HepG2 (cell line): ENCODE measurements around the gene HAO2. TPM values are rescaled to one million over a fixed set of nuclear protein-coding genes. Genes with fewer than 3 reads are reported as not detected.

Source experiments
- ATAC-seq: fragments of 200-7000 bp; cut with Tn5 transposase; 3 replicates; pipeline ENCODE4 v1.9.1; 2020; ENCODE audit warnings: mild to moderate bottlenecking, moderate library complexity
- BruUV-seq: library from RNA; stranded (reverse); fragments of 400-500 nt; replicated peaks from 2 replicates; lab custom pipeline; 2021; lab: Mats Ljungman, UMichigan
- CTCF ChIA-PET: fragments of 300-600 bp; formaldehyde crosslinking; extraction: SDS; loops from one replicate; lab custom pipeline; 2021; ENCODE audit warnings: low total read pairs, inconsistent platforms, low intra/inter-chr PET ratio; lab: Yijun Ruan, JAX
- POLR2A ChIA-PET: fragments of 350-600 bp; sonication (Branson Sonifier 250); formaldehyde crosslinking; loops from one replicate; lab custom pipeline; 2020; ENCODE audit warnings: antibody characterized with exemption, inconsistent platforms; lab: Yijun Ruan, JAX
- DNase-seq: peaks from one replicate; pipeline ENCODE4 v3.0.0-alpha.2; 2015; ENCODE audit warnings: low spot score
- FAIRE-seq: peaks from 3 replicates; lab custom pipeline; 2011; peaks lifted over from hg19 to GRCh38; lab: Jason Lieb, UNC
- H2AFZ ChIP-seq: one replicate; pipeline ENCODE4 v1.6.1; 2011; ENCODE audit warnings: low read length, inconsistent platforms
- H3K27ac ChIP-seq: fragments of 300-600 bp; 3 replicates; pipeline ENCODE4 v1.8.0; 2011; ENCODE audit warnings: mixed run types, mild to moderate bottlenecking, mixed read lengths, low read length, inconsistent platforms; ENCODE audit not compliant: insufficient read depth; ENCODE audit errors: extremely low read length
- H3K27me3 ChIP-seq, 2 experiments: fragments of 200-600 bp in 1 of 2; 2 replicates in 1 of 2; 3 replicates in 1 of 2; pipeline versions ENCODE4 v1.6.0 to v1.8.0; 2011; ENCODE audit warnings: low read length in 2 of 2, mild to moderate bottlenecking in 2 of 2, moderate library complexity in 2 of 2, inconsistent platforms in 1 of 2; ENCODE audit not compliant: insufficient read depth in 2 of 2, control insufficient read depth in 1 of 2
- H3K36me3 ChIP-seq, 2 experiments: fragments of 200-600 bp in 1 of 2; replicated peaks in 1 of 2; 2 replicates in 1 of 2; 3 replicates in 1 of 2; pipeline versions ENCODE4 v1.5.1 to v1.8.0; 2011; ENCODE audit warnings: low read length in 2 of 2, inconsistent platforms in 1 of 2; ENCODE audit not compliant: insufficient read depth in 2 of 2, control insufficient read depth in 1 of 2
- H3K4me1 ChIP-seq: 2 replicates; pipeline ENCODE4 v1.5.1; 2012; ENCODE audit warnings: low read length, inconsistent platforms; ENCODE audit not compliant: insufficient read depth
- H3K4me2 ChIP-seq: 2 replicates; pipeline ENCODE4 v1.6.0; 2011; ENCODE audit warnings: low read depth, low read length, inconsistent platforms
- H3K4me3 ChIP-seq, 3 experiments: fragments of 200-600 bp in 1 of 3; sonication (generic), shearing (Covaris generic) in 1 of 3; replicated peaks in 1 of 3; 2 replicates each; pipeline ENCODE4 v1.5.1; 2011 to 2016; ENCODE audit warnings: low read length in 3 of 3, inconsistent platforms in 2 of 3, low read depth in 2 of 3, mild to moderate bottlenecking in 2 of 3, control low read depth in 1 of 3, mixed read lengths in 1 of 3; ENCODE audit not compliant: insufficient read depth in 1 of 3
- H3K79me2 ChIP-seq: one replicate; pipeline ENCODE4 v1.6.1; 2011; ENCODE audit warnings: low read length, inconsistent platforms; ENCODE audit not compliant: insufficient read depth
- H3K9ac ChIP-seq: 2 replicates; pipeline ENCODE4 v1.6.0; 2011; ENCODE audit warnings: mild to moderate bottlenecking, low read depth, low read length, inconsistent platforms; ENCODE audit not compliant: insufficient read depth
- H3K9me3 ChIP-seq: 2 replicates; pipeline ENCODE4 v1.5.1; 2012; ENCODE audit warnings: mild to moderate bottlenecking, low read length
- H4K20me1 ChIP-seq: 2 replicates; pipeline ENCODE4 v1.6.0; 2011; ENCODE audit warnings: inconsistent platforms, mild to moderate bottlenecking, low read length, moderate library complexity; ENCODE audit not compliant: insufficient read depth
- ATM ChIP-seq: fragments of 450-650 bp; IDR thresholded peaks from 2 replicates; pipeline ENCODE4 v1.7.1; 2017; ENCODE audit warnings: mild to moderate bottlenecking, borderline replicate concordance
- ERF ChIP-seq: IDR thresholded peaks from 2 replicates; pipeline ENCODE4 v1.6.1; 2018; ENCODE audit warnings: missing biosample characterization, missing genetic modification reagents
- ZNF574 ChIP-seq: sonication (generic); formaldehyde crosslinking; IDR thresholded peaks from 2 replicates; pipeline ENCODE4 v1.4.0; 2020; ENCODE audit warnings: missing genetic modification reagents
- ZNF792 ChIP-seq: IDR thresholded peaks from 2 replicates; pipeline ENCODE4 v1.6.1; 2016
- WGBS: methylation state at CpG from one replicate; pipeline ENCODE4 v1.1.6; 2017; ENCODE audit warnings: low lambda C conversion rate; 5-methylcytosine and 5-hydroxymethylcytosine counted together
- in situ Hi-C: cut with HindIII; loops from 2 replicates; pipeline ENCODE4 v1.10.0; 2017; ENCODE audit warnings: low pct_unique_long_range_greater_than_20kb; ENCODE audit not compliant: extremely low pct_ligation_motif_present
- intact Hi-C: fragments of 100-400 bp; cut with micrococcal nuclease; formaldehyde crosslinking; loops from one replicate; pipeline ENCODE4 v1.10.0; 2022; ENCODE audit not compliant: unreplicated experiment
- polyA plus RNA-seq, 8 experiments: library from polyadenylated mRNA; depleted of rRNA in 3 of 8; stranded (reverse) in 7 of 8; unstranded in 1 of 8; fragments of >200 nt; fragmentation: Illumina TruSeq in 4 of 8; extraction: Trizol in 4 of 8; gene quantifications; 2 replicates each; pipeline versions ENCODE4 v1.2.1 to v1.2.3, GENCODE V29; 2011 to 2016; ENCODE audit warnings: low read depth in 4 of 8, missing spikeins in 1 of 8, mixed read lengths in 1 of 8; ENCODE audit not compliant: insufficient read depth in 1 of 8
- total RNA-seq, 5 experiments: library from RNA; depleted of rRNA; stranded (reverse); fragments of >200 nt; fragmentation: Illumina TruSeq; extraction: Trizol; gene quantifications; 2 replicates each; pipeline ENCODE4 v1.2.3, GENCODE V29; 2016; ENCODE audit warnings: low read depth in 1 of 5
- TF ChIP-seq, protein P1 (sequence below): sonication (generic); formaldehyde crosslinking; IDR thresholded peaks from 2 replicates; pipeline ENCODE4 v1.8.1; 2022; ENCODE audit warnings: low read depth, mild to moderate bottlenecking, missing genetic modification reagents

HAO2 gene
- total and polyA plus RNA-seq, 2 of the 13 experiments (the other 11 are each of a cell fraction or from before 2014, with no cell fraction given): 0.05 to 0.09 TPM

DNA sequence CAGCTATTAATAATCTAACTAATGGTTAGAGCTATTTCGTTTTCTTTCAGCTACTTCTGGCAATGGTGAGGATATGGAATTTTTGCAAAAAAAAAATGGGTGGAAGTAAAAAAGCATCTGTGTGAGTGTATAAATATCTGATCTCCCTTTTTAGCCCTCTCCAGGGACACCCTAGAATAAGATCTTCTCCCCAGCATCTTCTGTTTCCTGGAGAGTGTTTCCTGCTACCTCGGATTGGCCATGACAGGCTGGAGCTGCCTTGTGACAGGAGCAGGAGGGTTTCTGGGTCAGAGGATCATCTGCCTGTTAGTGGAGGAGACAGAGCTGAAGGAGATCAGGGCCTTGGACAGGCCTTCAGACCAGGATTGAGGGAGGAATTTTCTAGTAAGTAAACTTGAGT, 70.2 kb downstream of the HAO2 start (continued):
- TF ChIP-seq ZNF574 (CRISPR knock-in tag): no peak
- TF ChIP-seq, all 625 proteins: peak for 0

DNA sequence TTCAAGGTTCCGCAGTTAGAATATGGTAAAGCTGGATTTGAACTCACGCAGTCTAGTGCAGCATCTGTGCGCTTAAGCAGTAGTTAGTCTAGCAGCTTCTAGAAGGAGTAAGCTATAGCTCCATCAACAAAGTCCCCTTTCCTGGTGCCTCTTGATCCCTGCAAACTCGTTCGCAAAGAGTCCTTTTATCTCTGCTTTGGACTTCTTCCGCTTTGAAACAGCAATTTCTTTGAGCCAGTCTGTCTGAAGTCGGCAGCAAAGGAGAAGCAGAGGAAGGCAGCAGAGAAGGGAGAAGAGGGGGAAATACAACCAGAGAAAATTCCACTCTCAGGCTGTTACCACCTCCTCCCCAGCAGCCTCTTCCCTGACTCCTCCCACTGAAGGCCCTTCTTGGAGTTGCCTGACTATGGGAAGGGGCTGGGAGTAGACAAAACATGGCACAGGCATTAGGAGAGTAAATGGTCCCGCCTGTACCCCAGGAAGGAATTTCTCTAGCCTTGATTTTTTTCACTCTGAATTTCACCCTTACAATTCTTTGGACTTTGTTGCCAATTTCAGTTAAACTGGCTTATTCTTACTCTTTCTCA, 72.2 kb downstream of the HAO2 start:
- no peaks in the 10 kb centered on the region for H3K9me3 ChIP-seq
- ChIA-PET CTCF (no interaction called here), POLR2A (no interaction called here)
- no peak overlapping the region for H2AFZ ChIP-seq
- 0 out of 5 replicates have a peak, but pooled peaks cover 0 to 7% of the 10 kb centered on the region in 2 experiments for H3K27me3 ChIP-seq
- TF ChIP-seq ERF (CRISPR knock-in tag) (no peak), ATM (no peak), ZNF792 (CRISPR knock-in tag) (no peak)
- TF ChIP-seq, protein P1, sequence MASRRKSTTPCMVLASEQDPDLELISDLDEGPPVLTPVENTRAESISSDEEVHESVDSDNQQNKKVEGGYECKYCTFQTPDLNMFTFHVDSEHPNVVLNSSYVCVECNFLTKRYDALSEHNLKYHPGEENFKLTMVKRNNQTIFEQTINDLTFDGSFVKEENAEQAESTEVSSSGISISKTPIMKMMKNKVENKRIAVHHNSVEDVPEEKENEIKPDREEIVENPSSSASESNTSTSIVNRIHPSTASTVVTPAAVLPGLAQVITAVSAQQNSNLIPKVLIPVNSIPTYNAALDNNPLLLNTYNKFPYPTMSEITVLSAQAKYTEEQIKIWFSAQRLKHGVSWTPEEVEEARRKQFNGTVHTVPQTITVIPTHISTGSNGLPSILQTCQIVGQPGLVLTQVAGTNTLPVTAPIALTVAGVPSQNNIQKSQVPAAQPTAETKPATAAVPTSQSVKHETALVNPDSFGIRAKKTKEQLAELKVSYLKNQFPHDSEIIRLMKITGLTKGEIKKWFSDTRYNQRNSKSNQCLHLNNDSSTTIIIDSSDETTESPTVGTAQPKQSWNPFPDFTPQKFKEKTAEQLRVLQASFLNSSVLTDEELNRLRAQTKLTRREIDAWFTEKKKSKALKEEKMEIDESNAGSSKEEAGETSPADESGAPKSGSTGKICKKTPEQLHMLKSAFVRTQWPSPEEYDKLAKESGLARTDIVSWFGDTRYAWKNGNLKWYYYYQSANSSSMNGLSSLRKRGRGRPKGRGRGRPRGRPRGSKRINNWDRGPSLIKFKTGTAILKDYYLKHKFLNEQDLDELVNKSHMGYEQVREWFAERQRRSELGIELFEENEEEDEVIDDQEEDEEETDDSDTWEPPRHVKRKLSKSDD (CRISPR knock-in tag): no peak
- no peak overlapping the region for H3K4me2 ChIP-seq
- no peak overlapping the region for H3K27ac ChIP-seq
- H3K9ac ChIP-seq: no peak overlapping the region
- 59% methylated on average over 8 of the region's 8 CpGs for WGBS
- intact Hi-C loops: no loop called here
- in situ Hi-C loops: no loop called here
- H3K36me3 ChIP-seq: no peaks in the 10 kb centered on the region
- FAIRE-seq: no peak
- ATAC-seq: no peak
- no peak overlapping the region for H3K4me3 ChIP-seq
- H3K79me2 ChIP-seq: no peaks in the 10 kb centered on the region
- H3K4me1 ChIP-seq: no peaks in the 10 kb centered on the region
- no peaks in the 10 kb centered on the region for H4K20me1 ChIP-seq
- no peak for DNase-seq
- BruUV-seq: no TSS peak
